Fibroblast of skin of abdomen (primary cell): ENCODE data around the gene SLC30A7.

ENCODE experiments used
- DNase-seq: peaks from one replicate; pipeline ENCODE4 v3.0.0-alpha.2; 2013

The SLC30A7 gene

DNA sequence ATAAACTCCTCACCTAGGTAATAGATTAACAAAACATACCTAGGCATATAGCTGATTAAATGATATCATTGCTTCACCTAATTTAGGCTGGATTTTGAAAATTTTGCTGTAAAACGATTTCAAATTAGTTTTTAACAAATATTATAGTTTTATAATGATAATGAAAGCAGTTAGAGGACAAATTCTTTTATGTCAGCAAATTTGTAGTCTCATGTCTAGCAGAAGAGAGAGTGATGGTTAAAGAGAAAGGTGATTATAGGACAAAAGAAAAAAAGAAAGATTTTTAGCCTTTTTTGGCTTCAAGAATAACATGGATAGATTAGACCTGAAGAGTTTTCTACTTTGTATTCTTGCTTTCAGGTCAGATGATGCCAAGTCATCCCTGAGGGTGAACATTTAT lies 133.3 kb downstream of the SLC30A7 start:
- no peak for DNase-seq

DNA sequence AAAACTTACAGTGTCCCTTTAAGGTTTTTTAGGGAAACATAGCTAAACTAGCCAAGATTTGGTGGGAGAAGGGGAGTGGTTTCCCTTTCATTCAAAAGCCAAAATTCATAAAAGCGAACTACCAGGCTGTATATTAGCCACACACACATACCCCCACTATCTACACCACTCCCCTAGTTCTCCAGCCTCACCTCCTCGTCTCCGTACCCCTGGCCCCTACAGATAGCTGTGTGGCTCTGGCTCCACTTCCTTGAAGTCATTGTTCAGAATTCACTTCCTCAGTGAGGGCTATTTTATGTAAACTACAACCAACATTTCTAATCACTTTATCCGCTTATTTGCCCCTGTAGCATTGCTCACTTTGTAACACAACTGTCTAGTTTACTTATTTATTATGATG lies 135.0 kb downstream of the SLC30A7 start:
- DNase-seq, result no peak
